ENCODE results near the gene USH1C.

The USH1C gene

GRCh38 chr11:17529844-17530185 is 14.4 kb downstream of the USH1C start:
- DNase-seq (ENCODE audit: low spot score) = no peak
- TF ChIP-seq CTCF (IDR thresholded peaks at IDR 0.05; ENCODE audit: extremely low read depth, missing control alignments) = no peak

GRCh38 chr11:17528906-17529843 is 15.0 kb downstream of the USH1C start:
- no peak for DNase-seq (ENCODE audit: low spot score)
- no peak for TF ChIP-seq CTCF (IDR thresholded peaks at IDR 0.05; ENCODE audit: extremely low read depth, missing control alignments)

- peak; percentile 77 for DNase-seq (ENCODE audit: low spot score)
Measured at GRCh38 chr11:17528181-17528691, 16.0 kb downstream of the USH1C start.

GRCh38 chr11:17527628-17527995 is 16.6 kb downstream of the USH1C start:
- no peak for TF ChIP-seq CTCF (IDR thresholded peaks at IDR 0.05; ENCODE audit: extremely low read depth, missing control alignments)
- no peak for DNase-seq (ENCODE audit: low spot score)

More at GRCh38 chr11:17528181-17528691, 16.0 kb downstream of the USH1C start:
- TF ChIP-seq CTCF (IDR thresholded peaks at IDR 0.05; ENCODE audit: extremely low read depth, missing control alignments) = no peak

GRCh38 chr11:17526931-17527627 is 17.1 kb downstream of the USH1C start:
- DNase-seq (ENCODE audit: low spot score) = no peak
- TF ChIP-seq CTCF (IDR thresholded peaks at IDR 0.05; ENCODE audit: extremely low read depth, missing control alignments) = no peak

- no peak for TF ChIP-seq CTCF (IDR thresholded peaks at IDR 0.05; ENCODE audit: extremely low read depth, missing control alignments)
- no peak for DNase-seq (ENCODE audit: low spot score)
Measured at GRCh38 chr11:17526326-17526725, 17.9 kb downstream of the USH1C start.

GRCh38 chr11:17525570-17525969 is 18.6 kb downstream of the USH1C start:
- TF ChIP-seq CTCF (IDR thresholded peaks at IDR 0.05; ENCODE audit: extremely low read depth, missing control alignments) = no peak
- DNase-seq (ENCODE audit: low spot score) = no peak

Data from GM20000 (cell line).